Ishikawa (cell line): ENCODE results near the gene PER3.

Source experiments
- CEBPB ChIP-seq: IDR thresholded peaks from 2 replicates; pipeline ENCODE4 v1.6.1; 2012
- EP300 ChIP-seq: IDR thresholded peaks from 2 replicates; pipeline ENCODE4 v1.6.1; 2012; ENCODE audit warnings: borderline replicate concordance
- FOXM1 ChIP-seq: IDR thresholded peaks from 2 replicates; pipeline ENCODE4 v1.6.1; 2012; ENCODE audit warnings: low read depth, borderline replicate concordance
- RAD21 ChIP-seq: IDR thresholded peaks from 2 replicates; pipeline ENCODE4 v1.6.1; 2012; ENCODE audit warnings: low read depth

- no peak for TF ChIP-seq FOXM1
- no peak for TF ChIP-seq EP300
- no peak for TF ChIP-seq RAD21
- no peak for TF ChIP-seq CEBPB
Measured at GRCh38 chr1:7833035-7833434, 48.9 kb downstream of the PER3 start.
